ENCODE data around the gene P2RX3. TPM values are rescaled to one million over a fixed set of nuclear protein-coding genes. Genes with fewer than 3 reads are reported as not detected.

P2RX3 gene
- total and polyA plus RNA-seq, 2 experiments from 2014 or later: 0.15 to 0.35 TPM

GRCh38 chr11:57380975-57381374 is 42.8 kb downstream of the P2RX3 start, which contains the start of gene PRG3:
TSS of gene PRG3 (minus strand) at chr11:57381150. CDS start at chr11:57380708, 442 bp downstream.
- TF ChIP-seq ZNF462 (CRISPR knock-in tag; IDR thresholded peaks at IDR 0.05) (no peak), CREB1 (CRISPR knock-in tag; IDR thresholded peaks at IDR 0.05; ENCODE audit: low read depth) (no peak), POLR2AphosphoS5 (IDR thresholded peaks at IDR 0.05; ENCODE audit: low read depth) (no peak), ZNF331 (CRISPR knock-in tag; IDR thresholded peaks at IDR 0.05; ENCODE audit: low read depth) (no peak), EZH2phosphoT487 (IDR thresholded peaks at IDR 0.05; ENCODE audit: unreplicated experiment) (no peak), STAT1 (IDR thresholded peaks at IDR 0.05; ENCODE audit: unreplicated experiment) (no peak), EZH2 (IDR thresholded peaks at IDR 0.05; ENCODE audit: low read depth, unreplicated experiment) (no peak), ZNF114 (CRISPR knock-in tag; IDR thresholded peaks at IDR 0.05) (no peak), NANOG (IDR thresholded peaks at IDR 0.05; ENCODE audit: borderline replicate concordance) (no peak), CTCF (conservative IDR thresholded peaks at IDR 0.05; ENCODE audit: low read depth in 2 of 2) (no peak), JUNB (IDR thresholded peaks at IDR 0.05; ENCODE audit: unreplicated experiment) (no peak), REST (IDR thresholded peaks at IDR 0.05; ENCODE audit: unreplicated experiment) (no peak)
- TF ChIP-seq, protein P1, sequence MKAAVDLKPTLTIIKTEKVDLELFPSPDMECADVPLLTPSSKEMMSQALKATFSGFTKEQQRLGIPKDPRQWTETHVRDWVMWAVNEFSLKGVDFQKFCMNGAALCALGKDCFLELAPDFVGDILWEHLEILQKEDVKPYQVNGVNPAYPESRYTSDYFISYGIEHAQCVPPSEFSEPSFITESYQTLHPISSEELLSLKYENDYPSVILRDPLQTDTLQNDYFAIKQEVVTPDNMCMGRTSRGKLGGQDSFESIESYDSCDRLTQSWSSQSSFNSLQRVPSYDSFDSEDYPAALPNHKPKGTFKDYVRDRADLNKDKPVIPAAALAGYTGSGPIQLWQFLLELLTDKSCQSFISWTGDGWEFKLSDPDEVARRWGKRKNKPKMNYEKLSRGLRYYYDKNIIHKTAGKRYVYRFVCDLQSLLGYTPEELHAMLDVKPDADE (IDR thresholded peaks at IDR 0.05): no peak
- H3K4me1 ChIP-seq (ENCODE audit: insufficient read depth): no peaks in the 10 kb centered on the region
- no peak within 1 kb of the TSS for H3K4me3 Mint-ChIP-seq
- no peaks in the 10 kb centered on the region for H3K36me3 Mint-ChIP-seq (ENCODE audit: low read depth)
- no peak within 1 kb of the TSS for H3K4me3 ChIP-seq
- no peak for ATAC-seq
- peaks cover 3% of the 10 kb centered on the region; the same call in 1 of the 3 replicates for H3K9me3 Mint-ChIP-seq
- H2AFZ ChIP-seq: no peak within 1 kb of the TSS
- H3K27ac ChIP-seq (ENCODE audit: low read depth): no peak within 1 kb of the TSS
- H3K27me3 ChIP-seq (ENCODE audit: insufficient read depth): no peaks in the 10 kb centered on the region
- no peaks in the 10 kb centered on the region for H3F3A ChIP-seq (replicated peaks; ENCODE audit: low read depth)
- peaks cover 2% of the 10 kb centered on the region; the same call in 2 of the 3 replicates for H3K4me1 Mint-ChIP-seq
- peaks cover 10% of the 10 kb centered on the region for H3K27me3 Mint-ChIP-seq (ENCODE audit: insufficient read depth, low read depth, poor library complexity)
- no peaks in the 10 kb centered on the region for H3K9me2 ChIP-seq (ENCODE audit: insufficient read depth)
- no peaks in the 10 kb centered on the region for H3K36me3 ChIP-seq (ENCODE audit: insufficient read depth)
- H3K27ac Mint-ChIP-seq: no peak within 1 kb of the TSS
- no peaks in the 10 kb centered on the region for H3K79me2 ChIP-seq (replicated peaks; ENCODE audit: insufficient read depth)
- DNase-seq (ENCODE audit: low spot score): no peak
- H3K4me2 ChIP-seq: no peak within 1 kb of the TSS
- no peaks in the 10 kb centered on the region for H4K20me1 ChIP-seq (replicated peaks; ENCODE audit: insufficient read depth)
